Gastrocnemius medialis (tissue), 4 donors: ENCODE data around the gene SLC26A4.

Experiments
- POLR2A ChIP-seq, 2 donors: fragments of 450-650 bp; IDR thresholded peaks; one replicate each; pipeline ENCODE4 v1.6.1; 2017; ENCODE audit warnings: antibody characterized with exemption in 2 of 2, mild to moderate bottlenecking in 2 of 2, moderate library complexity in 2 of 2
- TF ChIP-seq, protein P1 (sequence below), 5 experiments: fragments of 450-650 bp in 3 of 5; fragments of 200-600 bp in 2 of 5; sonication (generic) in 2 of 5; IDR thresholded peaks in 4 of 5; conservative IDR thresholded peaks in 1 of 5; 1 replicate in 4 of 5; 2 replicates in 1 of 5; pipeline ENCODE4 v1.5.1; 2016 to 2019; ENCODE audit warnings: antibody characterized with exemption in 5 of 5, mild to moderate bottlenecking in 3 of 5, moderate library complexity in 3 of 5

DNA sequence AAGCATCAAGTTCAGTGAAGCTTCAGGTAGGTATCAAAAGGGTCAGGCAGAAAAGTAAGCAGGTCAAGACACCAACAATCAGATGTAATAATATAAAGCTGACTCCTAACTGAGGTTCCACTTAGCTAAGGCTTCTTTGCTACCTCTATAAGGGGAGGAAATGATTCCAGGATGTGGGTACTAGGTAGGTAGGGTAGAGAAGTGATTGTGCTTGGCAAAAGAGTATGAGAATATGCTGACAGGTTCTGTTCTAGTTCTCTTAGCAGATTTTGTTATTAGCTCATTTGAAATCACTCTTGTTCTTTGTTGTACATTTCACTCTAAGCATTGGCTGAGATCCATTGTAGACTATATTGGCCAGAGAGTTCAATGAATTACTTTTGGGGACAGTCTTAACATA, 42.6 kb downstream of the SLC26A4 start:
- TF ChIP-seq, protein P1, sequence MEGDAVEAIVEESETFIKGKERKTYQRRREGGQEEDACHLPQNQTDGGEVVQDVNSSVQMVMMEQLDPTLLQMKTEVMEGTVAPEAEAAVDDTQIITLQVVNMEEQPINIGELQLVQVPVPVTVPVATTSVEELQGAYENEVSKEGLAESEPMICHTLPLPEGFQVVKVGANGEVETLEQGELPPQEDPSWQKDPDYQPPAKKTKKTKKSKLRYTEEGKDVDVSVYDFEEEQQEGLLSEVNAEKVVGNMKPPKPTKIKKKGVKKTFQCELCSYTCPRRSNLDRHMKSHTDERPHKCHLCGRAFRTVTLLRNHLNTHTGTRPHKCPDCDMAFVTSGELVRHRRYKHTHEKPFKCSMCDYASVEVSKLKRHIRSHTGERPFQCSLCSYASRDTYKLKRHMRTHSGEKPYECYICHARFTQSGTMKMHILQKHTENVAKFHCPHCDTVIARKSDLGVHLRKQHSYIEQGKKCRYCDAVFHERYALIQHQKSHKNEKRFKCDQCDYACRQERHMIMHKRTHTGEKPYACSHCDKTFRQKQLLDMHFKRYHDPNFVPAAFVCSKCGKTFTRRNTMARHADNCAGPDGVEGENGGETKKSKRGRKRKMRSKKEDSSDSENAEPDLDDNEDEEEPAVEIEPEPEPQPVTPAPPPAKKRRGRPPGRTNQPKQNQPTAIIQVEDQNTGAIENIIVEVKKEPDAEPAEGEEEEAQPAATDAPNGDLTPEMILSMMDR (IDR thresholded peaks at IDR 0.05 in 4 of 5, conservative IDR thresholded peaks at IDR 0.05 in 1 of 5): no peak
- TF ChIP-seq POLR2A (IDR thresholded peaks at IDR 0.05): no peak
